Hippocampal formation (tissue), 2 donors: ENCODE measurements around the gene NBPF11.
"Not testable (repeated sequence)": the region's sequence is repeated elsewhere in the genome, so short reads cannot be mapped to it uniquely, and the experiment has no call there.

Source experiments
- DNase-seq, 2 donors: peaks; one replicate each; lab custom pipeline; 2025; lab: John Stamatoyannopoulos, UW

Gene NBPF11

GRCh38 chr1:148151911-148152656, at the start of gene NBPF11:
Gene NBPF11 (minus strand): TSS chr1:148152281. CDS start chr1:148127003, 25,278 bp downstream.
- peak; percentile 42 to 69 for DNase-seq

- not testable (repeated sequence) for DNase-seq
Measured at GRCh38 chr1:148197396-148197795, 45.3 kb upstream of the NBPF11 start.

GRCh38 chr1:148196949-148197348, 44.9 kb upstream of the NBPF11 start:
- not testable (repeated sequence) for DNase-seq

- DNase-seq = not testable (repeated sequence)
Measured at GRCh38 chr1:148195115-148195514, 43.0 kb upstream of the NBPF11 start.

- DNase-seq = not testable (repeated sequence)
Measured at GRCh38 chr1:148188768-148189167, 36.7 kb upstream of the NBPF11 start.

- DNase-seq = not testable (repeated sequence)
Measured at GRCh38 chr1:148178682-148179081, 26.6 kb upstream of the NBPF11 start.

- not testable (repeated sequence) for DNase-seq
Measured at GRCh38 chr1:148175414-148175813, 23.3 kb upstream of the NBPF11 start.

GRCh38 chr1:148171995-148172394, 19.9 kb upstream of the NBPF11 start:
- DNase-seq = not testable (repeated sequence)

- DNase-seq = no peak
Measured at GRCh38 chr1:148166558-148167492, 14.7 kb upstream of the NBPF11 start.

- DNase-seq = no peak
Measured at GRCh38 chr1:148162363-148162762, 10.3 kb upstream of the NBPF11 start.

- DNase-seq = no peak
Measured at GRCh38 chr1:148161053-148161901, 9.2 kb upstream of the NBPF11 start.

- DNase-seq = no peak
Measured at GRCh38 chr1:148160343-148161052, 8.4 kb upstream of the NBPF11 start.

GRCh38 chr1:148160048-148160342, 7.9 kb upstream of the NBPF11 start:
- no peak for DNase-seq

- no peak for DNase-seq
Measured at GRCh38 chr1:148158341-148159003, 6.4 kb upstream of the NBPF11 start.

GRCh38 chr1:148157803-148158202, 5.7 kb upstream of the NBPF11 start:
- not testable (repeated sequence) for DNase-seq

GRCh38 chr1:148155494-148156275, 3.6 kb upstream of the NBPF11 start:
- not testable (repeated sequence) for DNase-seq

- DNase-seq = not testable (repeated sequence)
Measured at GRCh38 chr1:148152795-148153194, 714 bp upstream of the NBPF11 start.

GRCh38 chr1:148151371-148151819, 686 bp downstream of the NBPF11 start:
- not testable (repeated sequence) for DNase-seq

GRCh38 chr1:148150945-148151344, 1.1 kb downstream of the NBPF11 start:
- DNase-seq = not testable (repeated sequence)

- not testable (repeated sequence) for DNase-seq
Measured at GRCh38 chr1:148150014-148150413, 2.1 kb downstream of the NBPF11 start.
